ENCODE data around the gene MOXD1. TPM values are rescaled to one million over a fixed set of nuclear protein-coding genes. Genes with fewer than 3 reads are reported as not detected.

MOXD1 gene
- polyA plus RNA-seq, 1 of the 3 experiments (the other 2 are of a cell fraction) = 252 TPM

- H3K9me2 ChIP-seq = no peaks in the 10 kb centered on the region
- WGBS (ENCODE audit: low lambda C conversion rate) = 56% methylated on average over 4 of the region's 4 CpGs
- TF ChIP-seq CTCF (IDR thresholded peaks at IDR 0.05) (peak; percentile 82), SMC3 (IDR thresholded peaks at IDR 0.05; ENCODE audit: low read depth, low read length) (peak; percentile 76), ZBTB33 (IDR thresholded peaks at IDR 0.05; ENCODE audit: borderline replicate concordance, low read depth) (no peak), MAX (IDR thresholded peaks at IDR 0.05; ENCODE audit: low read depth) (no peak), REST (IDR thresholded peaks at IDR 0.05; ENCODE audit: low read depth, low read length) (no peak), PBX3 (IDR thresholded peaks at IDR 0.05) (no peak), RAD21 (IDR thresholded peaks at IDR 0.05; ENCODE audit: low read length) (peak; percentile 71), TCF12 (IDR thresholded peaks at IDR 0.05) (no peak), FOXJ3 (CRISPR knock-in tag; IDR thresholded peaks at IDR 0.05) (no peak), RFX5 (IDR thresholded peaks at IDR 0.05; ENCODE audit: low read length) (no peak), MEF2A (IDR thresholded peaks at IDR 0.05; ENCODE audit: borderline replicate concordance, low read depth) (no peak), ELF1 (IDR thresholded peaks at IDR 0.05) (no peak), FOXM1 (IDR thresholded peaks at IDR 0.05; ENCODE audit: low read depth) (no peak), RCOR1 (IDR thresholded peaks at IDR 0.05; ENCODE audit: low read length) (no peak), GATA2 (CRISPR knock-in tag; IDR thresholded peaks at IDR 0.05) (no peak)
- no peak overlapping the region for H2AFZ ChIP-seq (ENCODE audit: low read depth)
- ChIA-PET CTCF (interaction anchor here (0.6 to 6.0 kb wide), 15 partner anchors 11 to 240 kb away, joined by 3 to 124 read pairs (median 4); no protein-coding TSS in a partner anchor), POLR2A (no interaction called here)
- peaks cover 15 to 42% of the 10 kb centered on the region in 2 experiments for H3K36me3 ChIP-seq (replicated peaks in 1 of 2; ENCODE audit: control insufficient read depth in 1 of 2, insufficient read depth in 2 of 2, low read length in 1 of 2)
- peaks cover 4% of the 10 kb centered on the region for H3F3A ChIP-seq (replicated peaks; ENCODE audit: insufficient read depth)
- H3K4me3 ChIP-seq (ENCODE audit: low read depth in 2 of 2, low read length in 1 of 2) = no peak overlapping the region; a peak in 1 of 4 replicates
- H3K9ac ChIP-seq = no peak overlapping the region
- no peaks in the 10 kb centered on the region for H4K20me1 ChIP-seq (ENCODE audit: insufficient read depth)
- peak; percentile 14 for DNase-seq
- H3K27ac ChIP-seq (ENCODE audit: low read depth in 2 of 2, low read length in 1 of 2) = no peak overlapping the region
- H3K79me2 ChIP-seq (ENCODE audit: insufficient read depth) = no peaks in the 10 kb centered on the region
- no peaks in the 10 kb centered on the region for H3K27me3 ChIP-seq (ENCODE audit: insufficient read depth)
- H3K4me1 ChIP-seq (ENCODE audit: control insufficient read depth in 1 of 2, insufficient read depth in 2 of 2, low read depth in 1 of 2, low read length in 1 of 2) = no peaks in the 10 kb centered on the region; a peak in 1 of 4 replicates
- no peak overlapping the region for H3K4me2 ChIP-seq
- 0 out of 2 replicates have a peak, but pooled peaks cover 7% of the 10 kb centered on the region for H3K9me3 ChIP-seq
Observed at GRCh38 chr6:132300323-132300949, 100.8 kb downstream of the MOXD1 start.

Data from SK-N-SH (cell line).